GM23338 (cell line): ENCODE measurements around the gene DIP2C. TPM values are rescaled to one million over a fixed set of nuclear protein-coding genes. Genes with fewer than 3 reads are reported as not detected.

ENCODE experiments used
- ATAC-seq: fragments of 200-7000 bp; cut with Tn5 transposase; 3 replicates; pipeline ENCODE4 v1.9.1; 2020
- DNase-seq: peaks from one replicate; pipeline ENCODE4 v3.0.0-alpha.2; 2015; ENCODE audit warnings: low spot score
- H2AFZ ChIP-seq: fragments of 200-600 bp; sonication (generic); 2 replicates; pipeline ENCODE4 v1.8.0; 2016; ENCODE audit warnings: antibody characterized with exemption, mild to moderate bottlenecking, moderate library complexity
- H3F3A ChIP-seq: fragments of 200-600 bp; sonication (generic); replicated peaks from 2 replicates; pipeline ENCODE4 v1.8.0; 2017; ENCODE audit warnings: antibody characterized with exemption, mixed run types, low read depth
- H3K27ac ChIP-seq: fragments of 200-600 bp; sonication (generic); 2 replicates; pipeline ENCODE4 v1.6.1; 2016; ENCODE audit warnings: low read depth
- H3K27me3 ChIP-seq: fragments of 200-600 bp; sonication (generic); 2 replicates; pipeline ENCODE4 v1.8.0; 2016; ENCODE audit warnings: mild to moderate bottlenecking, mixed run types, moderate library complexity; ENCODE audit not compliant: insufficient read depth
- H3K36me3 ChIP-seq: fragments of 200-600 bp; sonication (generic); 2 replicates; pipeline ENCODE4 v1.8.0; 2016; ENCODE audit warnings: mild to moderate bottlenecking; ENCODE audit not compliant: insufficient read depth
- H3K4me1 ChIP-seq: fragments of 200-600 bp; sonication (generic); 2 replicates; pipeline ENCODE4 v1.8.0; 2016; ENCODE audit warnings: mild to moderate bottlenecking, moderate library complexity; ENCODE audit not compliant: insufficient read depth
- H3K4me2 ChIP-seq: fragments of 200-600 bp; sonication (generic); 2 replicates; pipeline ENCODE4 v1.7.1; 2017; ENCODE audit warnings: mixed run types
- H3K4me3 ChIP-seq: fragments of 200-600 bp; sonication (generic); 2 replicates; pipeline ENCODE4 v1.6.1; 2016; ENCODE audit warnings: mixed run types
- H3K79me2 ChIP-seq: fragments of 200-600 bp; sonication (generic); replicated peaks from 2 replicates; pipeline ENCODE4 v1.8.0; 2017; ENCODE audit warnings: mild to moderate bottlenecking; ENCODE audit not compliant: insufficient read depth
- H3K9me2 ChIP-seq: fragments of 200-600 bp; sonication (generic); 2 replicates; pipeline ENCODE4 v1.8.0; 2017; ENCODE audit not compliant: insufficient read depth
- H4K20me1 ChIP-seq: fragments of 200-600 bp; sonication (generic); replicated peaks from 2 replicates; pipeline ENCODE4 v1.8.0; 2017; ENCODE audit warnings: mild to moderate bottlenecking; ENCODE audit not compliant: insufficient read depth
- H3K27ac Mint-ChIP-seq: 2 replicates; pipeline ENCODE4 v1.8.0; 2020; ENCODE audit warnings: inconsistent platforms, mild to moderate bottlenecking, moderate library complexity, mixed read lengths
- H3K27me3 Mint-ChIP-seq: 3 replicates; pipeline ENCODE4 v1.8.0; 2022; ENCODE audit warnings: low read depth, mild to moderate bottlenecking, moderate library complexity, mixed read lengths, inconsistent platforms; ENCODE audit not compliant: insufficient read depth, poor library complexity
- H3K36me3 Mint-ChIP-seq: 3 replicates; pipeline ENCODE4 v1.8.0; 2021; ENCODE audit warnings: low read depth, mild to moderate bottlenecking, inconsistent platforms, moderate library complexity, mixed read lengths
- H3K4me1 Mint-ChIP-seq: 3 replicates; pipeline ENCODE4 v1.8.0; 2020; ENCODE audit warnings: mild to moderate bottlenecking, inconsistent platforms, mixed read lengths
- H3K4me3 Mint-ChIP-seq: 3 replicates; pipeline ENCODE4 v1.8.0; 2021; ENCODE audit warnings: moderate library complexity, mild to moderate bottlenecking, inconsistent platforms, mixed read lengths
- H3K9me3 Mint-ChIP-seq: 3 replicates; pipeline ENCODE4 v1.8.0; 2020; ENCODE audit warnings: moderate library complexity, mild to moderate bottlenecking, inconsistent platforms, mixed read lengths
- NANOG ChIP-seq: IDR thresholded peaks from 2 replicates; pipeline ENCODE4 v1.6.1; 2016; ENCODE audit warnings: antibody characterized with exemption, borderline replicate concordance
- STAT1 ChIP-seq: IDR thresholded peaks from one replicate; pipeline ENCODE4 v1.6.1; 2016; ENCODE audit warnings: antibody characterized with exemption; ENCODE audit not compliant: unreplicated experiment
- ZNF331 ChIP-seq: fragments of 250-450 bp; sonication (Bioruptor Pico); IDR thresholded peaks from 2 replicates; pipeline ENCODE4 v1.5.0; 2020; ENCODE audit warnings: low read depth, mild to moderate bottlenecking, moderate library complexity
- polyA plus RNA-seq: library from polyadenylated mRNA; unstranded; fragments of >200 nt; fragmentation: Nextera tagmentation; extraction: Ambion mirVana; gene quantifications from 2 replicates; pipeline ENCODE4 v1.2.1, GENCODE V29; 2016
- total RNA-seq: library from RNA; depleted of rRNA; stranded (reverse); fragments of >200 nt; shearing (Covaris generic); gene quantifications from 2 replicates; pipeline ENCODE4 v1.2.3, GENCODE V29; 2014
- TF ChIP-seq, protein P1 (sequence below): IDR thresholded peaks from one replicate; pipeline ENCODE4 v1.6.1; 2018; ENCODE audit warnings: antibody characterized with exemption; ENCODE audit not compliant: unreplicated experiment
- TF ChIP-seq, protein P2 (sequence below): fragments of 250-450 bp; sonication (Bioruptor Pico); IDR thresholded peaks from 2 replicates; pipeline ENCODE4 v1.5.0; 2020; ENCODE audit warnings: mild to moderate bottlenecking, moderate library complexity

DIP2C gene
- total and polyA plus RNA-seq, 2 experiments from 2014 or later, result 5.1 to 7.7 TPM

DNA sequence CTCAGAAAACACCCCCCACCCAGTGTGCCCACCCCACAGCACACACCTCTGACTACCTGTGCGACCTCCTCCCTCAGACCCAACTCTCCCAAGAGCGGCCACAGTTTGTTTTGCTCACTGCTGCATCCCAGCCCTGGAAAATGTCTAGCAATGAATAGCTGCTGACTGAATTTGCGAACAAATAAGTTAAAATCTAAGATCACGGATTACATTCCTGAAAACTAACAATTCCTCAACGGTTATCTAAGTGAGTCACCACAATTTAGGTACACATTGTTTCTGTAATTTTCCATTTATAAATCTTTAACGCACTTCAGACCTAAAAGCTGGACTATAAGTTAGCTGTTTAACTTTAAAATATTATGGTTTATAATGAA, 319.0 kb downstream of the DIP2C start:
- Histone ChIP-seq H3K79me2 (no peaks in the 10 kb centered on the region), H3K27me3 (no peaks in the 10 kb centered on the region), H3K4me3 (no peak overlapping the region), H2AFZ (no peak overlapping the region), H3K27ac (no peak overlapping the region), H3K4me2 (no peak overlapping the region), H3K36me3 (no peaks in the 10 kb centered on the region), H3F3A (no peaks in the 10 kb centered on the region), H3K4me1 (no peaks in the 10 kb centered on the region), H3K9me2 (no peaks in the 10 kb centered on the region), H4K20me1 (no peaks in the 10 kb centered on the region)
- no peak overlapping the region for H3K27ac Mint-ChIP-seq
- TF ChIP-seq NANOG (no peak), STAT1 (no peak), ZNF331 (no peak)
- TF ChIP-seq, protein P1, sequence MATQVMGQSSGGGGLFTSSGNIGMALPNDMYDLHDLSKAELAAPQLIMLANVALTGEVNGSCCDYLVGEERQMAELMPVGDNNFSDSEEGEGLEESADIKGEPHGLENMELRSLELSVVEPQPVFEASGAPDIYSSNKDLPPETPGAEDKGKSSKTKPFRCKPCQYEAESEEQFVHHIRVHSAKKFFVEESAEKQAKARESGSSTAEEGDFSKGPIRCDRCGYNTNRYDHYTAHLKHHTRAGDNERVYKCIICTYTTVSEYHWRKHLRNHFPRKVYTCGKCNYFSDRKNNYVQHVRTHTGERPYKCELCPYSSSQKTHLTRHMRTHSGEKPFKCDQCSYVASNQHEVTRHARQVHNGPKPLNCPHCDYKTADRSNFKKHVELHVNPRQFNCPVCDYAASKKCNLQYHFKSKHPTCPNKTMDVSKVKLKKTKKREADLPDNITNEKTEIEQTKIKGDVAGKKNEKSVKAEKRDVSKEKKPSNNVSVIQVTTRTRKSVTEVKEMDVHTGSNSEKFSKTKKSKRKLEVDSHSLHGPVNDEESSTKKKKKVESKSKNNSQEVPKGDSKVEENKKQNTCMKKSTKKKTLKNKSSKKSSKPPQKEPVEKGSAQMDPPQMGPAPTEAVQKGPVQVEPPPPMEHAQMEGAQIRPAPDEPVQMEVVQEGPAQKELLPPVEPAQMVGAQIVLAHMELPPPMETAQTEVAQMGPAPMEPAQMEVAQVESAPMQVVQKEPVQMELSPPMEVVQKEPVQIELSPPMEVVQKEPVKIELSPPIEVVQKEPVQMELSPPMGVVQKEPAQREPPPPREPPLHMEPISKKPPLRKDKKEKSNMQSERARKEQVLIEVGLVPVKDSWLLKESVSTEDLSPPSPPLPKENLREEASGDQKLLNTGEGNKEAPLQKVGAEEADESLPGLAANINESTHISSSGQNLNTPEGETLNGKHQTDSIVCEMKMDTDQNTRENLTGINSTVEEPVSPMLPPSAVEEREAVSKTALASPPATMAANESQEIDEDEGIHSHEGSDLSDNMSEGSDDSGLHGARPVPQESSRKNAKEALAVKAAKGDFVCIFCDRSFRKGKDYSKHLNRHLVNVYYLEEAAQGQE, result no peak
- TF ChIP-seq, protein P2, sequence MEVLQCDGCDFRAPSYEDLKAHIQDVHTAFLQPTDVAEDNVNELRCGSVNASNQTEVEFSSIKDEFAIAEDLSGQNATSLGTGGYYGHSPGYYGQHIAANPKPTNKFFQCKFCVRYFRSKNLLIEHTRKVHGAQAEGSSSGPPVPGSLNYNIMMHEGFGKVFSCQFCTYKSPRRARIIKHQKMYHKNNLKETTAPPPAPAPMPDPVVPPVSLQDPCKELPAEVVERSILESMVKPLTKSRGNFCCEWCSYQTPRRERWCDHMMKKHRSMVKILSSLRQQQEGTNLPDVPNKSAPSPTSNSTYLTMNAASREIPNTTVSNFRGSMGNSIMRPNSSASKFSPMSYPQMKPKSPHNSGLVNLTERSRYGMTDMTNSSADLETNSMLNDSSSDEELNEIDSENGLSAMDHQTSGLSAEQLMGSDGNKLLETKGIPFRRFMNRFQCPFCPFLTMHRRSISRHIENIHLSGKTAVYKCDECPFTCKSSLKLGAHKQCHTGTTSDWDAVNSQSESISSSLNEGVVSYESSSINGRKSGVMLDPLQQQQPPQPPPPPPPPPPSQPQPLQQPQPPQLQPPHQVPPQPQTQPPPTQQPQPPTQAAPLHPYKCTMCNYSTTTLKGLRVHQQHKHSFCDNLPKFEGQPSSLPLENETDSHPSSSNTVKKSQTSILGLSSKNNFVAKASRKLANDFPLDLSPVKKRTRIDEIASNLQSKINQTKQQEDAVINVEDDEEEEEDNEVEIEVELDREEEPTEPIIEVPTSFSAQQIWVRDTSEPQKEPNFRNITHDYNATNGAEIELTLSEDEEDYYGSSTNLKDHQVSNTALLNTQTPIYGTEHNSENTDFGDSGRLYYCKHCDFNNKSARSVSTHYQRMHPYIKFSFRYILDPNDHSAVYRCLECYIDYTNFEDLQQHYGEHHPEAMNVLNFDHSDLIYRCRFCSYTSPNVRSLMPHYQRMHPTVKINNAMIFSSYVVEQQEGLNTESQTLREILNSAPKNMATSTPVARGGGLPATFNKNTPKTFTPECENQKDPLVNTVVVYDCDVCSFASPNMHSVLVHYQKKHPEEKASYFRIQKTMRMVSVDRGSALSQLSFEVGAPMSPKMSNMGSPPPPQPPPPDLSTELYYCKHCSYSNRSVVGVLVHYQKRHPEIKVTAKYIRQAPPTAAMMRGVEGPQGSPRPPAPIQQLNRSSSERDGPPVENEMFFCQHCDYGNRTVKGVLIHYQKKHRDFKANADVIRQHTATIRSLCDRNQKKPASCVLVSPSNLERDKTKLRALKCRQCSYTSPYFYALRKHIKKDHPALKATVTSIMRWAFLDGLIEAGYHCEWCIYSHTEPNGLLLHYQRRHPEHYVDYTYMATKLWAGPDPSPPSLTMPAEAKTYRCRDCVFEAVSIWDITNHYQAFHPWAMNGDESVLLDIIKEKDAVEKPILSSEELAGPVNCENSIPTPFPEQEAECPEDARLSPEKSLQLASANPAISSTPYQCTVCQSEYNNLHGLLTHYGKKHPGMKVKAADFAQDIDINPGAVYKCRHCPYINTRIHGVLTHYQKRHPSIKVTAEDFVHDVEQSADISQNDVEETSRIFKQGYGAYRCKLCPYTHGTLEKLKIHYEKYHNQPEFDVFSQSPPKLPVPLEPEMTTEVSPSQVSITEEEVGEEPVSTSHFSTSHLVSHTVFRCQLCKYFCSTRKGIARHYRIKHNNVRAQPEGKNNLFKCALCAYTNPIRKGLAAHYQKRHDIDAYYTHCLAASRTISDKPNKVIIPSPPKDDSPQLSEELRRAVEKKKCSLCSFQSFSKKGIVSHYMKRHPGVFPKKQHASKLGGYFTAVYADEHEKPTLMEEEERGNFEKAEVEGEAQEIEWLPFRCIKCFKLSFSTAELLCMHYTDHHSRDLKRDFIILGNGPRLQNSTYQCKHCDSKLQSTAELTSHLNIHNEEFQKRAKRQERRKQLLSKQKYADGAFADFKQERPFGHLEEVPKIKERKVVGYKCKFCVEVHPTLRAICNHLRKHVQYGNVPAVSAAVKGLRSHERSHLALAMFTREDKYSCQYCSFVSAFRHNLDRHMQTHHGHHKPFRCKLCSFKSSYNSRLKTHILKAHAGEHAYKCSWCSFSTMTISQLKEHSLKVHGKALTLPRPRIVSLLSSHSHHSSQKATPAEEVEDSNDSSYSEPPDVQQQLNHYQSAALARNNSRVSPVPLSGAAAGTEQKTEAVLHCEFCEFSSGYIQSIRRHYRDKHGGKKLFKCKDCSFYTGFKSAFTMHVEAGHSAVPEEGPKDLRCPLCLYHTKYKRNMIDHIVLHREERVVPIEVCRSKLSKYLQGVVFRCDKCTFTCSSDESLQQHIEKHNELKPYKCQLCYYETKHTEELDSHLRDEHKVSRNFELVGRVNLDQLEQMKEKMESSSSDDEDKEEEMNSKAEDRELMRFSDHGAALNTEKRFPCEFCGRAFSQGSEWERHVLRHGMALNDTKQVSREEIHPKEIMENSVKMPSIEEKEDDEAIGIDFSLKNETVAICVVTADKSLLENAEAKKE (CRISPR knock-in tag), result no peak
- peaks cover 11% of the 10 kb centered on the region for H3K4me1 Mint-ChIP-seq
- DNase-seq (no peak), ATAC-seq (no peak)
- no peaks in the 10 kb centered on the region for H3K9me3 Mint-ChIP-seq
- peaks cover 10% of the 10 kb centered on the region for H3K27me3 Mint-ChIP-seq
- peaks cover 4% of the 10 kb centered on the region for H3K36me3 Mint-ChIP-seq
- no peak overlapping the region for H3K4me3 Mint-ChIP-seq
